Erythroblast (primary cell): Measurements from ENCODE around the gene CDC5L.

Experiments
- GATA1 ChIP-seq: IDR thresholded peaks from 2 replicates; pipeline ENCODE4 v1.6.1; 2011; ENCODE audit warnings: low read depth, mild to moderate bottlenecking, control low read depth, low read length, moderate library complexity
- POLR2A ChIP-seq: IDR thresholded peaks from 2 replicates; pipeline ENCODE4 v1.6.1; 2011; ENCODE audit warnings: mild to moderate bottlenecking, low read length

- no peak for TF ChIP-seq POLR2A
- TF ChIP-seq GATA1: no peak
Measured at GRCh38 chr6:44478591-44479254, 91.2 kb downstream of the CDC5L start.
